ENCODE data around the gene COPS2.
A peak's percentile ranks its signal among the peaks of the same experiment; 100 is the strongest.

Gene COPS2

DNA sequence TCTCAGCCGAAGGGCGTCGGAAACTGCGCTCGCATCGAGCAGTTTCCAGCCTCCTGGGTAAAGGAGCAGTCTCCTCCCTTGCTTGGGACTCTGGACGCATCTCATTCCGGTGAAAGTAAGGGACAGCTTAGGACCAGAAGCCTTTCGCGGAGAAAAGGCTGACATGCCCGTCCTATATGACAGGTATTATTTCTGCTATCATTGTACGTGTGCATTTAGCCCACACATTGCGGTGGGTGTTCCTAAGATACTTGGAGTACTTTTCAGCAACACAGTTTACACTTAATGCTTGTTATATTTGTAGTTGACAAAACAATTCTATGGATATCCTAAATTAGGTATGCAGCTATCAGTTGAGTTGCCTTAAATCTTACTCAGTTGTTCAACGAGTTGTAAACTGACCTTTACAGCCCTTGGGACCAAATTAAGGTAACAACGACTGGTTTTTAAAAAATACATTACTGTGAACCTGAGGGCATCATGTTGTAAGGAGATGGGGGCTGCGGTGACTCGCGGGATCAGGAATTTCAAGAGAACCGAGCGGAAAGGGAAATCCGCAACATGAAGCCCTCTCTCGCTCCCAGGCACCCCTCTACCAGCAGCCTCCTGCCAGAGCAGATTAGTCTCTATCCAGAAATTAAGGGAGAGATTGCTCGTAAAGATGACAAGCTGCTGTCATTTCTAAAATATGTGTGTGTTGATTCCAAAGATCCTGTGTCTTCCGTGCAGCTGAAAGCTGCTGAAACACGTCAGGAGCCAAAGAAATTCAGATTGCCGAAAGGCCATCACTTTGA is 632 bp upstream of the COPS2 start:
- no peak for DNase-seq (ENCODE audit: low read depth, low spot score)

DNA sequence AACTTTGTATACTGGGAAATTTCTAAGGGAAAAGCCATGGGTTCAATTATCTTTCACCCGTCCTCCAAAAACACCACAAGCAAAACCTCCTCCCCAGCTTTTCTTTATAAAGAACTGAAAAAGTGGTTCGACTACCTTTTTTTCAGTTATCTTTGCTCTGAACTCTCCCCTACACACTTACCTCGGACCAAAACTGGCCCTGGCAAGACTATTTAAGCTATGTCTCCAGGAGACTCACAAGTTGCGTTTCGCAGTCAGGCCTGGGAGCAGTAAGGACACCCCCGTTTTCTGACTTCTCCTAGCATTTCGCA is 645 bp downstream of the COPS2 start:
- no peak for DNase-seq (ENCODE audit: low read depth, low spot score)

DNA sequence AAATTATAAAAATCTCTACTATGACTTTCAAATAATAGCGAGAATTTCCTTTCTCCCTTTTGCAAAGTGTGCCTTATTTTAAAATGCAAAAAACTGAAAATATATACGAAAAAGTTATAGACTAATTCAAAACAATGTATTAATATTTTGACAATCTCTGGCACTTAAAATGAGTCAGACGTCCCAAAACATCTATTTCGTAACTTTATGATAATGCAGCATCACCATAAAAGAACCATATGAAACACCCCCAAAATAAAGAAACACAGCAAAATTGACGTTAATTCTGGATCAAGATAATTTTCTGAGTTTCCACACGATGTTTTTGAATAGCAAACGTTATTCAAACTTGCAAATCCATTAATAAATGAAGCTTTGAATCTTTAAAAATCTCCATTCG is 1.0 kb downstream of the COPS2 start:
- DNase-seq (ENCODE audit: low read depth, low spot score): no peak

DNA sequence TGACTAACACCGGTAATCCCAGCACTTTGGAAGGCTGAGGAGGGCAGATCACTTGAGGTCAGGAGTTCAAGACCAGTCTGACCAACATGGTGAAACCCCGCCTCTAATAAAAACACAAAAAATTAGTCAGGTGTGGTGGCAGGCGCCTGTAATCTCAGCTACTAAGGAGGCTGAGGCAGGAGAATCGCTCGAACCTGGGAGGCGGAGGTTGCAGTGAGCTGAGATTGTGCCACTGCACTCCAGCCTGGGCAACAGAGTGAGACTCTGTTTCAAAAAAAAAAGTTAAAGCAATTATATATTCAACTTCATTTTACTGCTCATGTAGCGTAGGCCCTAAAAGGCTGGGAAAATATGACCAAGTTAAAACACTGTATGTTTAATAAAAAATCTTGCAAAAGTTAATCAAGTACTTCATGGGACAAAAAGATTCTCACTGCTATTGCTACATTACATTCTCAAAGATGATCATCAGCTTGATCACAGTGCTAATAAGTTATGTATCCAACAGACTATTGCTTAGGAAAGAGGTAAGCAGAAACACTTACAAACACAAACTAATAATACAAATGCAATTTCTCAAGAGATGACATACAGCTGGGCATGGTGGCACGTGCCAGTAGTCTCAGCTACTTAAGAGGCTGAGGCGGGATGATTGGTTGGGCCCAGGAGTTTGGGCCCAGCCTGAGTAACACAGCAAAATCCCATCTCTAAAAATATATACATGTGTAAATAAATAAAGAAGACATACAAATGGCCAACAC is 2.7 kb downstream of the COPS2 start:
- no peak for DNase-seq (ENCODE audit: low read depth, low spot score)

DNA sequence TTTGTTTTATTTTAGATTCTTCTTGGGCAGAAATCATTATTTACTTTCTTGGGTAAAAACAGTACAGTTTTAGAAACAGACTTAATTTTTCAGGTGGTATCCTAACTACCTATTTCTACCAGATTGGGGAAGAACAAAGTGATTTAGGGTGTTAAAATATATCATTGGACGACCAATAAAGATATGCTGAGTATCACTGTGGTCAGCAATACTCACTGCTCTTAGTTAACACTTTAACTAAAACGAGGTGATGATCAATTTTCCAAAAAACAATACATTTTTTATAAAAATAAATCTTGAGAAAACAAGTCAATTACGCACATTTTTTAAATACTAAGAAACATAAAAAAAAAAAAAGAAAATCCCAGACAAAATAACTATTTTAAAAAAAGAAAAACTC is 3.6 kb downstream of the COPS2 start:
- no peak for DNase-seq (ENCODE audit: low read depth, low spot score)

DNA sequence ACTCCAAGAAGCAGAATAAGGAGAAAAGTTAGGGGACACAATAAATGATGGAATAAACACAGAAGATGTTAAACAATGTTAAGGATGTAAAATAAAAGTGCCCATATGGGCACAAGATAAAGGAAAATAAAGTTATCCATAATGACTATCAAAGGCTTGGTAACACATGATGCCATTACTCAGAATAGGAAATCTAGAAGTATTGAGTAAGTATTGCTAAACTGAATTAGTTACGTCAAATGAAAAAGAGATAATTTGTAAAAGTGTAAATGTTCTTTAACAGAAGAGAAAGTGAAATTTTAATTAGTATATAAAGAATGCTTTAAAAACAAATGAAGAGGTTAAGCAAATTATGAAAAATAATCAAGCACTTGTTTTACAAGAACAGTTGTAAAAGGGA is 6.7 kb downstream of the COPS2 start:
- DNase-seq (ENCODE audit: low read depth, low spot score): no peak

DNA sequence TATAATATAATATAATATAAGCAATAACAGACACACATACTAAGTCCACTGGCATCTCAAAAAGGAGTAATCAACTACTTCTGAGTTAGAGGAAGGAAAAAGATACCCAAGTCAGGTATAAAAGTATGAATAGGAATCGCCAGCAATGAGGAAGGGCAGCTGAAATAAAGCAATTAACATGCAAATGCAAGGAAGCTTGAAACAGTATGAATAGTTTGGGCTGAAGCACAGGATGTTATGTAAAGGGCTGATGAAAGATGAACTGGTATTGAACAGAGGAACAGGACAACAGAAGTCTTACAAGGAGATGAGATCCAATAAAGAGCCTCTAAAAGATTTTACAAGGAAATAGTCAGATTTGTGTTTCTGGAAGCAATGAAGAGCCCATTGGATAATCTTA is 7.1 kb downstream of the COPS2 start:
- DNase-seq (ENCODE audit: low read depth, low spot score): no peak

DNA sequence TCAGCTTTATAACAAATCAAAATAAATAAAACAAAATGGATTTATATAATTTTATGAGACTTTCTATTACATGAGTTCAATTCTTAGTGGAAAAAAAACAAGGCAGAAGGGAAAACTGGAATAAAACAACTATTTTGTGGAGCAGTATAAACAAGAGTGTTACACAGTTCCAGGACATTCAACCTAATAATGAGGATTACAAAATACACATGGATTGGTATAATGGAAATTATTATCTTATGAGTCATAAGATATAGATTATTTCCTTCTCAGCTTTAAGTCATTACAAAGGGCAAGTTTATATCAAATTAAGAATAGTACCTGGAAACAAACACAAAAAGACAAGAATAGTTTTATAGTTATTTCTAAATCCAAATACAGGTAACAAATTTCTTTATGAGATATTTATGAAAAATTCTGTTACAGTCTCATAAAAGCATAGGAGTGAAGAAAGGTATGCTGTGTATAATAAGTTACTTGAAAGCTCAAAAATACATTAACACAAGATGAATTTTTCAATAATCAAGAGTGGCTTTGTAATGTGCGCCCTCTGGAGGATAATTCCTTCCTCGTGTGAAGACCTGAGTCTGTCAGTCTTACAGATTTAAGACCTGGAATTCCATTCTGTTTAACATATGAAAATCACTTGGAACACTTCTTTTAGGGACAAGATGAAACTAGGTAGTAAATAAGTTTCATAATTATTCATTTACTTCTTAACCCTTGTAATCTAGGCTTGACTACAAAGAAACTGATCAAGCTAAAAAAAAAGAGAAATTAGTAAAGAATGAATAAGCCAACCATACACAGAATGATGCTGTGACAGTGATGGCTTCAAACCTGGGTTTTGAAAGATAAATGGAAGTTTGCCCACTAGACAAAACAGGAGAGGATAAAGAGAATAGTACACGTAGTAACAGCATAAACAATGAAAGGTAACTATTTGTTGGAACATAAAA is 9.5 kb downstream of the COPS2 start:
- DNase-seq (ENCODE audit: low read depth, low spot score): no peak

DNA sequence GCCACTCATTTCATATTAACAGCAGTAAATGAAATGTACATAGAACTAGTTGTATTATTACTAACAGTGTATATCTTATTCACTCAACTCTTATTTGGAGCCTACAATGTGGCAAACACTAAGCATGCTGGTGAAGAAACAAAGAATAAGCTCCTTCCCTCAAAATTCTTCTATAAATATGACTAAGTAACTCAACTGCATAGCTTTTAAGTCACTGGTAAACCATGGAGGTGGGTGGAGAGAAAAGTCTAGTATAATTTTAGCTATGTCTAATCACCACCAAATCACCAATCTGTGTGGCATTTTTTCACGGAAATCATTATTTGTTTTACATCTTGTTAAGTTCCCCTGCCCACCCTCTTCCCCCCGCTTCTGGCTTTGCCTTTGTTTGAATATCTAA is 17.5 kb downstream of the COPS2 start:
- no peak for DNase-seq (ENCODE audit: low read depth, low spot score)

DNA sequence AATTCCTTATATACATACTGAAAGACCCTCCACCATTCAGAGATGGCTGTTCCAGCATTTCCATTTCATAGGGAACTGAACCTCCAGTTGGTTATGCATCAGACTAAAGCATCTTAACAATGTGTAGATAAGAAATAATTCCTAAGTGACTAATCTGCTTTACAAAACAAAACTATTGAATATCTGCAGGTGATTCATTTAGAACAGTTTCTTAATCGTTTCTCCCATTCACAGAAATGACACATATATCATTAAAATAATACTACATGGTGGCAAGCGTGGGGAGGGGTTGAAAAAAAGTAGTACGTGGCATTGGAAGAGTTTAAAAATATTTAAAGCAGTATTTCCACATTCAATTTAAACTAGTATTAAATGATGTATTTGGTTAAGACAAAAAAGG is 19.5 kb downstream of the COPS2 start:
- no peak for DNase-seq (ENCODE audit: low read depth, low spot score)

DNA sequence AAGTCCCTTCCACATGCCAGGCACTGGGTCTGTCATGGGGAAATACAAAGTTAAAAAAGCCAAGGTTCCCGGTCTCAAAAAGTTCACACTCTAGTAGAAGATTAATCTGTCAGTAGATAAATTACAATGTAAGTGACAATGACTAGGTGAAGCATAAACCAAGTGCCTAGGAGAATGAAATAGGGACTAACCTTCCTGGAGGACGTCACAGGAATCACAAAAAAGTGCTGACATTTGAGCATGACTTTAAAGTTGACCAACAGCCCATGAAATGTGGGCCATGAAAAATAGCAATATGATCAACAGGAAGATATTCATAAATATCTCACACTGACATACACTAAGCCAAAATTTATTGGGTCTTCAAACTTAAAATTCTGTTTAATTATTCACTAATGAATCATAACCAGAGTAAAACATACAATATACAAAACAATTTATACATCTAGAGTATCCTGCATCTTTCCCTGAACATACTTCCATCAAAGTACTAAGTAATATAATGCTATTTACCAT is 20.0 kb downstream of the COPS2 start:
- no peak for DNase-seq (ENCODE audit: low read depth, low spot score)

DNA sequence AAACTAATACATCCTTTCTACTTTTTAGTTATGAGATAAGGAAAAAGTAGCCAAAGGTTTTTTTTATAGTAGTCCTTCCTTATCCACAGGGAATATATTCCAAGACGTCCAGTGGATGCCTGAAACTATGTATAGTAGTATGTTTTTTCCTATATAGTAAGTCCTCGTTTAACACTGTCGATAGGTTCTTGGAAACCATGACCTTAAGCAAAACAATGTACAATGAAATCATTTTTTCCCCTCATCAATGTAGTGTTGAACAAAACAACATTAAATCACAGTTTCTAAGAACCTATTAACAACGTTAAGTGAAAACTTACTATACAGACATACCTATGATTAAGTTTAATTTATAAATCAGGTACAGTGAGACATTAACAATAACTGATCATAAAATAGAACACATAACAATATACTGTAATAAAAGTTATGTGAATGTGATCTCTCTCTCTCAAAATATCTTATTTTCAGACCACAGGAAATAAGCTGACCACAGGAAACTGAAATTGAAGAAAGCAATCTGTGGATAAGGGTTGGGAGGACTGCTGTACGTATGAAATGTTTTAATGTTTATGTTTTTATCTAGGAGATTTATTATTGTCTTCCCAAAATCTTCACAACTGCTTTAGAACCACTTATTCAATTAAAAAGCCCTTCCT is 20.6 kb downstream of the COPS2 start:
- DNase-seq (ENCODE audit: low read depth, low spot score): no peak

DNA sequence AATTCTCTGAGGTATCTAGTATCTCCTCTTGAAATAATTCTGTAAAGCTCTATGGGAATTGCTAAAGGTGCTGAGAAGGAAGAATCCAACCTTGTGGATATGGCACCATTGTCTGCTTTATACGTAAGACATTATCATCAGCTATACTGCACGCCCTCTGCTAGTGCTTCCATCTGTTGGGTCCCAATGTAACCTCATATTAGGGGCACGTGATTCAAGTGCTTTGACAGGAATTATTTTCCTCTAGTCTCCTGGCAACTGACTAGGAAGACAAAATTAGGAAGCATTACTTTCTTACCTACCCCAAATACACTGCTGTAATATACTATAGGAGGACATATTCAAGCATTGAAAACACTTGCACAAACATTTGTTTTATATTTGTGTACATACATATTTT is 24.0 kb downstream of the COPS2 start:
- DNase-seq (ENCODE audit: low read depth, low spot score): no peak

DNA sequence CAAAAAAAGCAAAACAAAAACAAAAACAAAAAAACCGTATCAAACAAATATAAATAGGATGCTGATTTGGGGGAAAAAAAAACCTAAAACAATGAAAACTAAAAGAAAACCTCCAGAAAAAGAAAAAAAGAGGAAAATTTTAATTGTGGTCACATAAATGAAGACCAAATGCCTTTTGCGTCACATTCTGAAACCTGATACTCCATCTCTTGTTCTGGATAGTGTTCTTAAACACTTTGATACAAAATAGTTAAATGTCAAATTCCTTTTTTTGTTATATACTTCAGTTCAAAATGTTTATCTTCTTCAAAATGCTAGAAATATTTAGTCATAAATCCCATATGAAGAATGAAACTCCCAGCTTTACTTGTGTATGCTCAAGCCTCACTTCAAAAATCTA is 31.0 kb downstream of the COPS2 start:
- DNase-seq (ENCODE audit: low read depth, low spot score): no peak

DNA sequence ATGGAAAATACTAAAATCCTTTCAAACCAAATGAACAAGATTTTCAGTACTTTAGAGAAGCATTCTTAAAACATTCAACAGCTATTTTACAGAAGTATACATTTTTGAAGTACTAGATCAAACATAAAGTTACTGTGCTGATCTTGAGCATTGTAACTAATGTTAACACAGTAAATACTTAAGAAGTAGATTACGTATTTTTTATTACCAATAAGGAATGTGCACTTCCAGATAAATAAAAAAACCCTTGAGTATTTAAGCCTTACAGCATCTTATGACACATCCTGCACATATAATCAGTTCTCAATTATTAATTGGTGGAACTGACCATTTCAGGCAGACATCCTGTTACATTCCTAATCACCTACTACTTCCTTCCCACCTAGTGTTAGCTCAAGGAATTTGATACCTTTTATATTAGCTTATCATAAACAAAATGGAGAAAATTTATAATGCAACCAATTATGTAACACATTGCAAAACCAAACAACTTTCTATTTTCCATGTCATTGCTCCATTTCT is 32.8 kb downstream of the COPS2 start:
- no peak for DNase-seq (ENCODE audit: low read depth, low spot score)

DNA sequence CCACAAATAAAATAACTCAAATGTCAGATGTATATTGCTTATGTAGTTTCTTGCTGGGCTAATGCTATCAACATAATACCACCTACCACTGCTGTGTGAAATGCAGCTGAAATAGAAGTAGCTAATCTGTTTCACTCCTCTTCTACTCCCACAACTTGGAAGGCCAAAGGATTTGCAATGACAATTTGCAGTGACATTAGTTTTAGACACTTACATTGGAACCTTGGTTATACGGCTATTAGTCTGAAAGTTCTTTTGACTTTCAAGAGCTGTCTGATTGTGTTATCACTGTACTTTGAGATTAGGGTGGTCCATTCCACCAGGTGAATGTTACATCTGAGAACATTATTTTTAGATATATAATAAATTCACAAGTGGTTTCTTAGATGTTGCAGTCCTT is 33.5 kb downstream of the COPS2 start:
- DNase-seq (ENCODE audit: low read depth, low spot score): no peak

DNA sequence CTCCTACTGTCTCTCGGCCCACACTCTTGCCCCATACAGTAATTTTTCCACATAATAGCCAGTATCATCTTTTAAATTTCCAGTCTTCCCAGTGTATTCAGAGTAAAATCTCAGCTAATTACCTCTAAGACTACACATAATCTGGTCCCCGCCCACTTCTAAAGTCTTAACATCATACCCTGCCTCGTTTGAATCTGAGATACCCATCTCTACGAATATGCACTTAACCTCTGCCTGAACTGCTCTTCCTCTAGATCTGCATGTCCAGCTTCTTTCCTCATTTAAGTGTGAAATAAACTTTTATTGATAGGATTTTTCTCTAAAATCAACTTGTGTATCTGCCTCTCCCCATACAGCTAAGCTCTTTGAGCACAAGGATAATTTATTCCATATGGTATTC is 34.6 kb downstream of the COPS2 start:
- no peak for DNase-seq (ENCODE audit: low read depth, low spot score)

DNA sequence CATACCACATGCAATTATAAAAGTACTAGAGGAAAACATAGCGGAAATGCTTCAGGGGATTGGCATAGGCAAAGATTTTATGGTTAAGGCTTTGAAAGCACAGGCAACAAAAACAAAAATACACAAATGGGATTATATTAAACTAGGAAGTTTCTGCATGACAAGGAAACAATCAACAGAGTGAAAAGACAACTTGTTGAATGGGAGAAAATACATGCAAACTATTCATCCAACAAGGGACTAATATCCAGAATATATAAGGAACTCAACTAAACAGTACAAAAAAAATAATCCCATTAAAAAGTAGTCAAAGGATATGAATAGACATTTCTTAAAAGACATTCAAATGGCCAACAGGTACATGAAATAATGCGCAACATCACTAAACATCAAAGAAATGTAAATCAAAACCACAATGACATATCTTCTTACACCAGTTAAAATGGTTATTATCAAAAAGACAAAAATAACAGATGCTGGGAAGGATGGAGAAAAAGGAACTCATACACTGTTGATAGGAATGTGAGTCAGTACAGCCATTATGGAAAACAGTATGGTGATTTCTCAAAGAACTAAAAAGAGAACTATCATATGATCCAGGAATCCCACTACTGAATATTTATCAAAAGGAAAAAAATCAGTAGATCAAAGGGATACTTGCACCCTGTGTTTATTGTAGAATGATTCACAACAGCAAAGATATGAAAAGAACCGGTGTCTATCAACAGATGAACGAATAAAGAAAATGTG is 39.1 kb downstream of the COPS2 start:
- DNase-seq (ENCODE audit: low read depth, low spot score): no peak

DNA sequence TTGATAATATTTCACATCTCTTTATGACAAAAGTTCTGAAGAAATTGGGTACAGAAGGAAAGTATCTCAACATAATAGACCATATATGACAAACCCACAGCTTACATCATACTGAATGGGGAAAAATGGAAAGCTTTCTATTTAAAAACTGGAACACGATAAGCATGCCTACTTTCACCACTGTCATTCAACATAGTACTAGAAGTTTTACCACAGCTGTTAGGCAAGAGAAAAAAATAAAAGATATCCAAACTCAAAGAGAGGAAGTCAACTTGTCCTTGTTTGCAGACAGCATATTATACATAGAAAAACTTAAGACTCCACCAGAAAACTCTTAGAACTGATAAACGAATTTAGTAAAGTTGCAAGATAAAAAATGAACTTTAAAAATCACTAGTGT is 40.3 kb downstream of the COPS2 start:
- DNase-seq (ENCODE audit: low read depth, low spot score): no peak

DNA sequence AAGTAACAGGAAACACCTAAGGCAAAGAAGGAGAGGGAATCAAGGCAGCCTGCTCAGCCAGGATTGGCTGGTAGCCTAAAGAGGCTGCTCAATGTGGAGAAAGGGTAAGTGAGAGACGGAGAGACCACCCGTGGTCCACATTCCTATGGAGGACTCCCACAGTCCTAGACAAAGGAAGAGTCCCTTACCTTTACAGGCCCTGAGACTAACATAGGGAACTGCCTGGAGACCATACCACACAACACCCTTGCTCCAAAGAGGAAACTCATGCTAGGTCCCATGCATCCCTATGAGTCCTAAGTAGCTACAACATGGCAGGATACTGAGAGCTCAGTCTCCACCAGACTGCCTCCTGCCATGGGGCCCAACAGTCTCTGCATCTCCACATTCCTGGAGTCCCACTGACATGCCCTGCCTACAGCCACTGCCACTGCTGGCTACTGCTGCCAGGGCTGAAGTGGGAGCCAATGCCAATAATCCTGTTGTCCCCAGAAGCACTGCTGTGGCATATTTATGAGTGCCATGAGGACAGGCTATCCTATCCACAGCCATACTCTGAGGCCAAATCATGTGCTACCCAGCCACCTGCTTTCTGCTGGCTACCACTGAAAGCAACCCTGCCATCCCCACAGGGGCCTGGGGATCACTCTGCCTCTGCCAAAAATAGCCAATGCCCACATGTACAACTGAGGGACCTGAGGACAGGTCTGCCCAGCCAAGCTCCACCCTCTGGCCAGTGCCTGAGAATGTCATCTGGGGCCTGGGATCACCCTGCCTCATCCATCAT is 45.0 kb downstream of the COPS2 start:
- peak; percentile 59 for DNase-seq (ENCODE audit: low read depth, low spot score)
